ENCODE measurements around the gene RO60. TPM values are rescaled to one million over a fixed set of nuclear protein-coding genes. Genes with fewer than 3 reads are reported as not detected.

Gene RO60
- total RNA-seq, 2 experiments from 2014 or later = 46.1 to 46.3 TPM

GRCh38 chr1:193060406-193060805 lies 994 bp downstream of the RO60 start:
- H3K4me3 Mint-ChIP-seq = peak overlapping the region; percentile 100
- ChIA-PET POLR2A (interaction anchor here (0.7 to 1.2 kb wide), 3 partner anchors 11 to 267 kb away, joined by 3 read pairs; no protein-coding TSS in a partner anchor), CTCF (interaction anchor here (1.2 kb wide), 1 partner anchor 62 kb away, joined by 4 read pairs; the partner anchor contains the start of gene CDC73)
- H3K36me3 Mint-ChIP-seq (ENCODE audit: low read depth) = peaks cover 20% of the 10 kb centered on the region
- H3K27me3 Mint-ChIP-seq = no peaks in the 10 kb centered on the region
- H3K27ac Mint-ChIP-seq = peak overlapping the region; percentile 96
- TF ChIP-seq, protein P1, sequence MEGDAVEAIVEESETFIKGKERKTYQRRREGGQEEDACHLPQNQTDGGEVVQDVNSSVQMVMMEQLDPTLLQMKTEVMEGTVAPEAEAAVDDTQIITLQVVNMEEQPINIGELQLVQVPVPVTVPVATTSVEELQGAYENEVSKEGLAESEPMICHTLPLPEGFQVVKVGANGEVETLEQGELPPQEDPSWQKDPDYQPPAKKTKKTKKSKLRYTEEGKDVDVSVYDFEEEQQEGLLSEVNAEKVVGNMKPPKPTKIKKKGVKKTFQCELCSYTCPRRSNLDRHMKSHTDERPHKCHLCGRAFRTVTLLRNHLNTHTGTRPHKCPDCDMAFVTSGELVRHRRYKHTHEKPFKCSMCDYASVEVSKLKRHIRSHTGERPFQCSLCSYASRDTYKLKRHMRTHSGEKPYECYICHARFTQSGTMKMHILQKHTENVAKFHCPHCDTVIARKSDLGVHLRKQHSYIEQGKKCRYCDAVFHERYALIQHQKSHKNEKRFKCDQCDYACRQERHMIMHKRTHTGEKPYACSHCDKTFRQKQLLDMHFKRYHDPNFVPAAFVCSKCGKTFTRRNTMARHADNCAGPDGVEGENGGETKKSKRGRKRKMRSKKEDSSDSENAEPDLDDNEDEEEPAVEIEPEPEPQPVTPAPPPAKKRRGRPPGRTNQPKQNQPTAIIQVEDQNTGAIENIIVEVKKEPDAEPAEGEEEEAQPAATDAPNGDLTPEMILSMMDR (IDR thresholded peaks at IDR 0.05) = no peak
- Histone ChIP-seq H3K4me3 (ENCODE audit: low read length) (peak overlapping the region; percentile 95), H3K27ac (ENCODE audit: low read depth in 1 of 2, low read length in 2 of 2) (peak overlapping the region in 1 of 2 donors; percentile 83), H3K27me3 (ENCODE audit: control insufficient read depth in 1 of 2, insufficient read depth in 2 of 2, low read length in 2 of 2) (no peaks in the 10 kb centered on the region), H3K9me3 (ENCODE audit: control insufficient read depth in 1 of 2, insufficient read depth in 1 of 2, low read length in 2 of 2) (no peaks in the 10 kb centered on the region), H3K4me1 (ENCODE audit: insufficient read depth, low read length) (peaks cover 24% of the 10 kb centered on the region), H3K36me3 (ENCODE audit: insufficient read depth, low read length) (no peaks in the 10 kb centered on the region)
- DNase-seq = no peak
- ATAC-seq (ENCODE audit: poor library complexity) = no peak
- H3K4me1 Mint-ChIP-seq (ENCODE audit: low read depth) = peaks cover 76% of the 10 kb centered on the region
- H3K9me3 Mint-ChIP-seq = no peaks in the 10 kb centered on the region
- intact Hi-C loops (cut with DNase I, micrococcal nuclease) = loop anchor here in 1 of 2 experiments (2.0 to 5.0 kb wide), 2 partner anchors 42 to 60 kb away; no protein-coding TSS in a partner anchor

- POLR2A ChIA-PET = interaction anchor here (0.7 to 1.2 kb wide), 3 partner anchors 11 to 268 kb away, joined by 3 read pairs; no protein-coding TSS in a partner anchor
- Mint-ChIP-seq H3K4me1 (ENCODE audit: low read depth) (peaks cover 82% of the 10 kb centered on the region), H3K36me3 (ENCODE audit: low read depth) (peaks cover 20% of the 10 kb centered on the region)
These were observed 1.5 kb downstream of the RO60 start for GRCh38 chr1:193060938-193061337.

GRCh38 chr1:193062698-193063463 lies 3.5 kb downstream of the RO60 start:
- POLR2A ChIA-PET = no interaction called here
- H3K27ac ChIP-seq (ENCODE audit: low read depth in 1 of 2, low read length in 2 of 2) = no peak overlapping the region
- peaks cover 21% of the 10 kb centered on the region for H3K4me1 ChIP-seq (ENCODE audit: insufficient read depth, low read length)
- Mint-ChIP-seq H3K4me1 (ENCODE audit: low read depth) (peaks cover 83% of the 10 kb centered on the region), H3K27me3 (no peaks in the 10 kb centered on the region), H3K9me3 (no peaks in the 10 kb centered on the region), H3K27ac (peak overlapping the region; percentile 32), H3K36me3 (ENCODE audit: low read depth) (peaks cover 20% of the 10 kb centered on the region), H3K4me3 (peak overlapping the region; percentile 62)
- no peaks in the 10 kb centered on the region for H3K9me3 ChIP-seq (ENCODE audit: control insufficient read depth in 1 of 2, insufficient read depth in 1 of 2, low read length in 2 of 2)
- H3K4me3 ChIP-seq (ENCODE audit: low read length) = no peak overlapping the region
- no peaks in the 10 kb centered on the region for H3K27me3 ChIP-seq (ENCODE audit: control insufficient read depth in 1 of 2, insufficient read depth in 2 of 2, low read length in 2 of 2)
- intact Hi-C loops (cut with DNase I, micrococcal nuclease) = loop anchor here in 1 of 2 experiments (5.0 kb wide), 1 partner anchor 39 kb away; no protein-coding TSS in a partner anchor
- no peaks in the 10 kb centered on the region for H3K36me3 ChIP-seq (ENCODE audit: insufficient read depth, low read length)
- TF ChIP-seq, protein P1 (IDR thresholded peaks at IDR 0.05) = no peak
- CTCF ChIA-PET = no interaction called here
- DNase-seq = peak in 2 of 14 experiments; percentile 13 to 35
- ATAC-seq (ENCODE audit: poor library complexity) = no peak

More at GRCh38 chr1:193060938-193061337, 1.5 kb downstream of the RO60 start:
- DNase-seq (peak in 3 of 14 experiments; percentile 13 to 22 (median 14)), ATAC-seq (ENCODE audit: poor library complexity) (no peak)
- CTCF ChIA-PET = interaction anchor here (0.5 to 1.2 kb wide), 3 partner anchors 11 to 61 kb away, joined by 3 to 4 read pairs (median 3); partner anchors contain the start of gene CDC73
- intact Hi-C loops (cut with DNase I, micrococcal nuclease) = loop anchor here in 1 of 2 experiments (2.0 to 5.0 kb wide), 2 partner anchors 41 to 60 kb away; no protein-coding TSS in a partner anchor
- peaks cover 24% of the 10 kb centered on the region for H3K4me1 ChIP-seq (ENCODE audit: insufficient read depth, low read length)
- Mint-ChIP-seq H3K27ac (peak overlapping the region; percentile 96), H3K9me3 (no peaks in the 10 kb centered on the region), H3K4me3 (peak overlapping the region; percentile 100), H3K27me3 (no peaks in the 10 kb centered on the region)
- TF ChIP-seq, protein P1 (IDR thresholded peaks at IDR 0.05) = no peak
- no peaks in the 10 kb centered on the region for H3K36me3 ChIP-seq (ENCODE audit: insufficient read depth, low read length)
- H3K27ac ChIP-seq (ENCODE audit: low read depth in 1 of 2, low read length in 2 of 2) = no peak overlapping the region
- H3K9me3 ChIP-seq (ENCODE audit: control insufficient read depth in 1 of 2, insufficient read depth in 1 of 2, low read length in 2 of 2) = no peaks in the 10 kb centered on the region
- H3K4me3 ChIP-seq (ENCODE audit: low read length) = peak overlapping the region; percentile 95
- no peaks in the 10 kb centered on the region for H3K27me3 ChIP-seq (ENCODE audit: control insufficient read depth in 1 of 2, insufficient read depth in 2 of 2, low read length in 2 of 2)
